Measurements from ENCODE around the gene SHC3. TPM values are rescaled to one million over a fixed set of nuclear protein-coding genes. Genes with fewer than 3 reads are reported as not detected.

The SHC3 gene
- total and polyA plus RNA-seq, 2 donors (not counting 3 experiments of a cell fraction or from before 2014, with no cell fraction given) = 1.0 to 2.0 TPM

DNA sequence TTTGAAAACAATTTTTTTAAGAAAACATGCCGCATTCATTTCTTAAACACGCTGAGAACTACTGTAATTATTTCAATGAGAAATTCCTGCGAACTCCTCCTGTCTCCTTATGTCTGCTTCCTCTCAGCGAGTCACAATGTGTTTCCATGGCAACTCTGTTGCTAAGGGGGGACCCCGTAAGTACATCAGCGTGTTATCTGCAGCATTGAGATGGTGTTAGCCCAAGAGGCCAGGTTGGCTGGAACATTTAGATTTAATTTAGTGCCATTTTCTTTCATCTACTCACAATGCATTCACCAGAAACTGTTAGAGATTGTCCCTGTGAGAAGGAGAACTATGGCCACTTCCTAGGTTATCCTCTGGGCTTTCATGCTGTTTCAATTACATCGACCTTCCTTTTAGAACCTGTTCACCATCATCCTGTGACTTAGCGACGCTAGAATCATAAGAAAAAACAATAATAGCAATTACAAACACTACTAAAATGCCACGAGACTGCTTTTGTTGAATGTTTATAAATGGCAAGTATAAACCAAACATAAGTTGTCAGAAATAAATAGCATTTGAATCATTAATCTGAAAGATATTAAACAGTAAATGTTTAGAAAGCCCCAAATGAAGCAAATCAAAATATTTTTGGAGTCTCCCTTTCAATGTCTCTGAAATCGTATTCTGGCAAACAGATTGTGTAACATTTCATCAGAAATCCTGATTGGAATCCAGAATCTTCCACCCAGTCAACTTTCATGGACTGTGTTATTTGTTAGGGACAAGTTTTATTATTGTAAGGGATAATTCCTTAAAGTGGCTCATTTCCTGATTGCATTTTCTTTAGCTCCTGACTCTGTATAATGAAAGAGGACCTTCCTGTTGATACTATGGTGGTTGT lies 39.7 kb upstream of the SHC3 start:
- FAIRE-seq (no peak), DNase-seq (ENCODE audit: low read depth, low spot score) (no peak)
- H3K36me3 ChIP-seq (ENCODE audit: control insufficient read depth in 2 of 2, extremely low read depth in 1 of 2, insufficient read depth in 2 of 2, low read length in 2 of 2) = no peaks in the 10 kb centered on the region
- no peaks in the 10 kb centered on the region for H3K9me1 ChIP-seq (replicated peaks; ENCODE audit: control insufficient read depth, extremely low read depth, insufficient read depth, low read length)
- H2AFZ ChIP-seq (ENCODE audit: low read depth, low read length) = no peak overlapping the region
- H3K9ac ChIP-seq (replicated peaks; ENCODE audit: extremely low read depth, insufficient read depth, low read length) = no peak overlapping the region
- H3K9me3 ChIP-seq (replicated peaks; ENCODE audit: control insufficient read depth, insufficient read depth, low read length) = no peaks in the 10 kb centered on the region
- intact Hi-C loops (cut with micrococcal nuclease) (no loop called here), dilution Hi-C loops (cut with MboI; ENCODE audit: extremely low pct_ligation_motif_present, low sequenced_read_pairs) (no loop called here)
- H3K4me2 ChIP-seq (ENCODE audit: insufficient read depth, low read length) = no peak overlapping the region
- H3K27me3 ChIP-seq (ENCODE audit: control insufficient read depth in 2 of 2, insufficient read depth in 2 of 2, low read length in 2 of 2) = no peaks in the 10 kb centered on the region
- no TSS peak for BruUV-seq (replicated peaks)
- H4K20me1 ChIP-seq (replicated peaks; ENCODE audit: control insufficient read depth, extremely low read depth, insufficient read depth, low read length) = no peaks in the 10 kb centered on the region
- no peak overlapping the region for H3K4me3 ChIP-seq (replicated peaks in 1 of 3; ENCODE audit: insufficient read depth in 1 of 3, low read depth in 1 of 3, low read length in 3 of 3)
- H3K79me2 ChIP-seq (ENCODE audit: control insufficient read depth, insufficient read depth, low read length) = no peaks in the 10 kb centered on the region
- CTCF ChIA-PET = no interaction called here
- no peak overlapping the region for H3K27ac ChIP-seq (ENCODE audit: insufficient read depth, low read depth, low read length)
- no peaks in the 10 kb centered on the region for H3K4me1 ChIP-seq (ENCODE audit: control insufficient read depth, extremely low read depth, insufficient read depth, low read length)
- TF ChIP-seq MYC (IDR thresholded peaks at IDR 0.05; ENCODE audit: low read depth, low read length) = no peak
- no peak for TF ChIP-seq GATA2 (IDR thresholded peaks at IDR 0.05; ENCODE audit: insufficient read depth, insufficient read length, low read depth, low read length)
- no peak for TF ChIP-seq JUN (IDR thresholded peaks at IDR 0.05; ENCODE audit: borderline replicate concordance, insufficient read depth, insufficient read length, low read depth)
- no peak for TF ChIP-seq EZH2 (IDR thresholded peaks at IDR 0.05; ENCODE audit: borderline replicate concordance, low read depth, low read length, severe bottlenecking)
- TF ChIP-seq, protein P1, sequence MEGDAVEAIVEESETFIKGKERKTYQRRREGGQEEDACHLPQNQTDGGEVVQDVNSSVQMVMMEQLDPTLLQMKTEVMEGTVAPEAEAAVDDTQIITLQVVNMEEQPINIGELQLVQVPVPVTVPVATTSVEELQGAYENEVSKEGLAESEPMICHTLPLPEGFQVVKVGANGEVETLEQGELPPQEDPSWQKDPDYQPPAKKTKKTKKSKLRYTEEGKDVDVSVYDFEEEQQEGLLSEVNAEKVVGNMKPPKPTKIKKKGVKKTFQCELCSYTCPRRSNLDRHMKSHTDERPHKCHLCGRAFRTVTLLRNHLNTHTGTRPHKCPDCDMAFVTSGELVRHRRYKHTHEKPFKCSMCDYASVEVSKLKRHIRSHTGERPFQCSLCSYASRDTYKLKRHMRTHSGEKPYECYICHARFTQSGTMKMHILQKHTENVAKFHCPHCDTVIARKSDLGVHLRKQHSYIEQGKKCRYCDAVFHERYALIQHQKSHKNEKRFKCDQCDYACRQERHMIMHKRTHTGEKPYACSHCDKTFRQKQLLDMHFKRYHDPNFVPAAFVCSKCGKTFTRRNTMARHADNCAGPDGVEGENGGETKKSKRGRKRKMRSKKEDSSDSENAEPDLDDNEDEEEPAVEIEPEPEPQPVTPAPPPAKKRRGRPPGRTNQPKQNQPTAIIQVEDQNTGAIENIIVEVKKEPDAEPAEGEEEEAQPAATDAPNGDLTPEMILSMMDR (IDR thresholded peaks at IDR 0.05; ENCODE audit: extremely low read depth in 1 of 2, insufficient read depth in 1 of 2, low read depth in 1 of 2, low read length in 2 of 2) = no peak
- TF ChIP-seq FOS (IDR thresholded peaks at IDR 0.05; ENCODE audit: borderline replicate concordance, insufficient read depth, low read length) = no peak
- POLR2A ChIA-PET = no interaction called here
